K562 (cell line): ENCODE measurements around the gene HAUS2. TPM values are rescaled to one million over a fixed set of nuclear protein-coding genes. Genes with fewer than 3 reads are reported as not detected.
A peak's percentile ranks its signal among the peaks of the same experiment; 100 is the strongest.

Experiments used
- CBFA2T2 ChIP-seq: fragments of 450-650 bp; conservative IDR thresholded peaks from 2 replicates; pipeline ENCODE4 v1.6.1; 2017; ENCODE audit warnings: mild to moderate bottlenecking
- CBX3 ChIP-seq, 2 experiments: IDR thresholded peaks; 1 replicate in 1 of 2; 2 replicates in 1 of 2; pipeline ENCODE4 v1.6.1; 2012; ENCODE audit warnings: inconsistent platforms in 2 of 2, low read length in 2 of 2, borderline replicate concordance in 1 of 2, control low read depth in 1 of 2
- CCAR2 ChIP-seq: fragments of 200-400 bp; formaldehyde crosslinking; IDR thresholded peaks from 2 replicates; pipeline ENCODE4 v1.6.1; 2017; ENCODE audit warnings: mild to moderate bottlenecking, low read depth, low read length
- HLTF ChIP-seq: fragments of 450-650 bp; IDR thresholded peaks from 2 replicates; pipeline ENCODE4 v1.6.1; 2016
- MGA ChIP-seq: fragments of 450-650 bp; IDR thresholded peaks from 2 replicates; pipeline ENCODE4 v1.6.1; 2016; ENCODE audit warnings: mild to moderate bottlenecking, moderate library complexity
- PREB ChIP-seq: sonication (generic); formaldehyde crosslinking; IDR thresholded peaks from 2 replicates; pipeline ENCODE4 v1.8.1; 2023; ENCODE audit warnings: mild to moderate bottlenecking, missing genetic modification reagents
- SAP30 ChIP-seq: fragments of 200-600 bp; sonication (generic); IDR thresholded peaks from 2 replicates; pipeline ENCODE4 v1.6.1; 2012; ENCODE audit warnings: borderline replicate concordance, low read depth, mild to moderate bottlenecking, moderate library complexity, low read length, control low read depth, inconsistent platforms; ENCODE audit not compliant: insufficient read depth, poor library complexity, severe bottlenecking
- ZNF224 ChIP-seq: sonication (generic); formaldehyde crosslinking; IDR thresholded peaks from 2 replicates; pipeline ENCODE4 v1.8.0; 2022; ENCODE audit warnings: mild to moderate bottlenecking, missing genetic modification reagents
- ZNF280A ChIP-seq: fragments of 450-650 bp; IDR thresholded peaks from 2 replicates; pipeline ENCODE4 v1.6.1; 2018; ENCODE audit warnings: mild to moderate bottlenecking, low read depth; ENCODE audit not compliant: partially characterized antibody
- ZNF436 ChIP-seq: fragments of 250-450, 450-650 bp; sonication (Bioruptor Pico); formaldehyde crosslinking; IDR thresholded peaks from 2 replicates; pipeline ENCODE4 v1.7.0; 2020; ENCODE audit warnings: mild to moderate bottlenecking
- polyA plus RNA-seq, 8 experiments: library from polyadenylated mRNA; depleted of rRNA in 4 of 8; stranded (reverse) in 5 of 8; unstranded in 3 of 8; fragments of >200 nt; fragmentation: Nextera tagmentation in 2 of 8; fragmentation: Illumina TruSeq in 1 of 8; extraction: Ambion mirVana in 2 of 8; extraction: Trizol in 1 of 8; gene quantifications; 2 replicates each; pipeline versions ENCODE4 v1.2.1 to v1.2.3, GENCODE V29; 2011 to 2014; ENCODE audit warnings: inconsistent platforms in 1 of 8, missing spikeins in 1 of 8
- total RNA-seq, 7 experiments: library from RNA; depleted of rRNA in 6 of 7; stranded (reverse); fragments of >200 nt in 6 of 7; fragmentation: Illumina TruSeq in 2 of 7; extraction: Trizol in 2 of 7; gene quantifications; 2 replicates each; pipeline versions ENCODE4 v1.2.1 to v1.2.3, GENCODE V29; 2011 to 2021; ENCODE audit warnings: low replicate concordance in 1 of 7
- TF ChIP-seq, protein P1 (sequence below): fragments of 250-450 bp; sonication (Bioruptor Pico); IDR thresholded peaks from 2 replicates; pipeline ENCODE4 v1.8.0; 2022; ENCODE audit warnings: inconsistent platforms, mild to moderate bottlenecking, moderate library complexity, borderline replicate concordance

Gene HAUS2
- total and polyA plus RNA-seq, 9 of the 15 experiments (the other 6 are each of a cell fraction or from before 2014, with no cell fraction given), result 30.6 to 64.9 (median 54.1) TPM

DNA sequence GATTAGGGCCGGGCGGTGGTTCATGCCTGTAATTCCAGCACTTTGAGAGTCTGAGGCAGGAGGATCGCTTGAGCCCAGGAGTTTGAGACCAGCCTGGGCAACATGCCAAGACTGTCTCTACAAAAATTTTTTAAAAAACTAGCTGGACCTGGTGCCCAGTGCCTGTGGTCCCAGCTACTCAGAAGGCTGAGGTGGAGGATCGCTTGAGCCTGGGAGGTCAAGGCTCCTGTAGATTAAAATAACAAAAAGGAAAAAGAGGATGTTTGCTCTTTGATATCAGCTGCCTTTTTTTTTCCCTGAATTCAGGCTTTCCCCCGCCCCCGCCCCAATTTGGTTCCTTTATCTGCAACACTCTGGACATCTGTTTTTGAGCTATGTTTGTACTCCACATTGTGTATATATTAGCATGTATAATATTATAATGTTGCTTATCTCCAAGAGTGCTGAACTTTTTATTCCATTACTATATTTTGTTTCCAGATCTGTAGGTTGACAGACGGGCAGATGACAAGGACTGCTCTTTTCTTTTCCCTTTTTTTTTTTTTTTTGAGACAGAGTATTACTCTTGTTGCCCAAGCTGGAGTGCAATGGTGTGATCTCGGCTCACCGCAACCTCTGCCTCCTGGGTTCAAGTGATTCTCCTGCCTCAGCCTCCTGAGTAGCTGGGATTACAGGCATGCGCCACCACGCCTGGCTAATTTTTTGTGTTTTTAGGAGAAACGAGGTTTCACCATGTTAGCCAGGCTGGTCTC is 48.6 kb upstream of the HAUS2 start (continued):
- TF ChIP-seq MGA (no peak), SAP30 (no peak), HLTF (0 out of 2 replicates have a peak, but pooled peaks have one; percentile 59), PREB (CRISPR knock-in tag) (no peak), ZNF224 (no peak), CCAR2 (no peak), ZNF436 (CRISPR knock-in tag) (no peak), CBX3 (IDR thresholded peaks at IDR 0.05; ENCODE audit: borderline replicate concordance in 1 of 2, low read length in 2 of 2) (no peak), CBFA2T2 (peak; percentile 73), ZNF280A (no peak)
- TF ChIP-seq, protein P1, sequence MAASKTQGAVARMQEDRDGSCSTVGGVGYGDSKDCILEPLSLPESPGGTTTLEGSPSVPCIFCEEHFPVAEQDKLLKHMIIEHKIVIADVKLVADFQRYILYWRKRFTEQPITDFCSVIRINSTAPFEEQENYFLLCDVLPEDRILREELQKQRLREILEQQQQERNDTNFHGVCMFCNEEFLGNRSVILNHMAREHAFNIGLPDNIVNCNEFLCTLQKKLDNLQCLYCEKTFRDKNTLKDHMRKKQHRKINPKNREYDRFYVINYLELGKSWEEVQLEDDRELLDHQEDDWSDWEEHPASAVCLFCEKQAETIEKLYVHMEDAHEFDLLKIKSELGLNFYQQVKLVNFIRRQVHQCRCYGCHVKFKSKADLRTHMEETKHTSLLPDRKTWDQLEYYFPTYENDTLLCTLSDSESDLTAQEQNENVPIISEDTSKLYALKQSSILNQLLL (CRISPR knock-in tag), result no peak
